HCT116 (cell line): ENCODE results near the gene SEC22B.
"Not testable (repeated sequence)": the region's sequence is repeated elsewhere in the genome, so short reads cannot be mapped to it uniquely, and the experiment has no call there.

Source experiments
- POLR2A ChIP-seq: IDR thresholded peaks from 2 replicates; pipeline ENCODE4 v1.7.0; 2011; ENCODE audit warnings: borderline replicate concordance; ENCODE audit not compliant: insufficient read depth, insufficient read length; ENCODE audit errors: extremely low read depth
- RAD21 ChIP-seq: IDR thresholded peaks from 2 replicates; pipeline ENCODE4 v1.6.1; 2012; ENCODE audit warnings: low read depth, mild to moderate bottlenecking
- SRF ChIP-seq: IDR thresholded peaks from 2 replicates; pipeline ENCODE4 v1.6.1; 2012; ENCODE audit warnings: low read depth
- YY1 ChIP-seq: IDR thresholded peaks from 2 replicates; pipeline ENCODE4 v1.6.1; 2011; ENCODE audit warnings: low read length, low read depth, moderate library complexity, mild to moderate bottlenecking; ENCODE audit not compliant: insufficient replicate concordance; ENCODE audit errors: extremely low read depth
- TF ChIP-seq, protein P1 (sequence below), 3 experiments: fragments of 200-600 bp in 1 of 3; sonication (generic) in 1 of 3; IDR thresholded peaks in 2 of 3; conservative IDR thresholded peaks in 1 of 3; 2 replicates each; pipeline ENCODE4 v1.5.1; 2012 to 2017; ENCODE audit warnings: low read depth in 2 of 3, low read length in 2 of 3, antibody characterized with exemption in 1 of 3, borderline replicate concordance in 1 of 3, control low read depth in 1 of 3, mild to moderate bottlenecking in 1 of 3, mixed read lengths in 1 of 3, mixed run types in 1 of 3, moderate library complexity in 1 of 3; ENCODE audit not compliant: insufficient read depth in 1 of 3

DNA sequence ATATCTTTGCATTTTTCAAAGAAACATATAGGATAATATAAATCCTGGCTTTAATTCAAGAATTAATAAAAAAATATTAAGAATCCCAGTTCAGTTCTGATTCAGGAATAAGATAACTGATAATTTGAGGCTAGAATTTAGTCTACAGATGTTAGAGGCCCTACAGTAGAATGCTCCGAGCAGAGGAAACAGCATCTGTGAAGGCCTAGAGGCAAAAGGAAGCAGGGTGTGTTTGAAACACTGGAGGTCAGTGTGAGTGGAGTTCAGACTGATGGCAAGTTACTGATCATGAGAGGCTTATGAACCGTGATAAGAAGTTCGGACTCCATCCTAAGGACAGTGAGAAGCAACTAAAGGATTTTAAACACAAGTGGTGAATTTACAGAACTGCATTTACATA is 33.0 kb downstream of the SEC22B start:
- TF ChIP-seq, protein P1, sequence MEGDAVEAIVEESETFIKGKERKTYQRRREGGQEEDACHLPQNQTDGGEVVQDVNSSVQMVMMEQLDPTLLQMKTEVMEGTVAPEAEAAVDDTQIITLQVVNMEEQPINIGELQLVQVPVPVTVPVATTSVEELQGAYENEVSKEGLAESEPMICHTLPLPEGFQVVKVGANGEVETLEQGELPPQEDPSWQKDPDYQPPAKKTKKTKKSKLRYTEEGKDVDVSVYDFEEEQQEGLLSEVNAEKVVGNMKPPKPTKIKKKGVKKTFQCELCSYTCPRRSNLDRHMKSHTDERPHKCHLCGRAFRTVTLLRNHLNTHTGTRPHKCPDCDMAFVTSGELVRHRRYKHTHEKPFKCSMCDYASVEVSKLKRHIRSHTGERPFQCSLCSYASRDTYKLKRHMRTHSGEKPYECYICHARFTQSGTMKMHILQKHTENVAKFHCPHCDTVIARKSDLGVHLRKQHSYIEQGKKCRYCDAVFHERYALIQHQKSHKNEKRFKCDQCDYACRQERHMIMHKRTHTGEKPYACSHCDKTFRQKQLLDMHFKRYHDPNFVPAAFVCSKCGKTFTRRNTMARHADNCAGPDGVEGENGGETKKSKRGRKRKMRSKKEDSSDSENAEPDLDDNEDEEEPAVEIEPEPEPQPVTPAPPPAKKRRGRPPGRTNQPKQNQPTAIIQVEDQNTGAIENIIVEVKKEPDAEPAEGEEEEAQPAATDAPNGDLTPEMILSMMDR (IDR thresholded peaks at IDR 0.05 in 2 of 3, conservative IDR thresholded peaks at IDR 0.05 in 1 of 3; ENCODE audit: borderline replicate concordance in 1 of 3, insufficient read depth in 1 of 3, low read depth in 2 of 3, low read length in 2 of 3) = not testable (repeated sequence)
- TF ChIP-seq POLR2A, YY1, RAD21, SRF: not testable (repeated sequence)
